WTC11 (cell line): ENCODE results near the gene SYT1.

Source experiments
- ATF2 ChIP-seq: sonication (generic); formaldehyde crosslinking; IDR thresholded peaks from 2 replicates; pipeline ENCODE4 v1.8.1; 2022; ENCODE audit warnings: low read depth, missing genetic modification reagents, borderline replicate concordance
- CTCF ChIP-seq: fragments of 200-600 bp; IDR thresholded peaks from 2 replicates; pipeline ENCODE4 v1.8.0; 2022; ENCODE audit warnings: antibody characterized with exemption
- E2F4 ChIP-seq: sonication (generic); formaldehyde crosslinking; IDR thresholded peaks from 2 replicates; pipeline ENCODE4 v1.8.1; 2022; ENCODE audit warnings: low read depth, mild to moderate bottlenecking, moderate library complexity, missing genetic modification reagents, borderline replicate concordance
- ESRRA ChIP-seq: sonication (generic); formaldehyde crosslinking; IDR thresholded peaks from 2 replicates; pipeline ENCODE4 v1.8.1; 2022; ENCODE audit warnings: mild to moderate bottlenecking, missing genetic modification reagents, borderline replicate concordance
- FOXP4 ChIP-seq: sonication (generic); formaldehyde crosslinking; IDR thresholded peaks from 2 replicates; pipeline ENCODE4 v1.8.0; 2022; ENCODE audit warnings: mild to moderate bottlenecking, missing genetic modification reagents
- MAX ChIP-seq: sonication (generic); formaldehyde crosslinking; IDR thresholded peaks from 2 replicates; pipeline ENCODE4 v1.8.0; 2022; ENCODE audit warnings: mild to moderate bottlenecking, missing genetic modification reagents
- MLX ChIP-seq: sonication (generic); formaldehyde crosslinking; IDR thresholded peaks from 2 replicates; pipeline ENCODE4 v1.8.1; 2023; ENCODE audit warnings: mild to moderate bottlenecking, missing genetic modification reagents, moderate library complexity
- TCF7 ChIP-seq: sonication (generic); formaldehyde crosslinking; IDR thresholded peaks from 2 replicates; pipeline ENCODE4 v1.8.0; 2022; ENCODE audit warnings: mild to moderate bottlenecking, low read depth, missing genetic modification reagents, moderate library complexity
- USF2 ChIP-seq: sonication (generic); formaldehyde crosslinking; IDR thresholded peaks from 2 replicates; pipeline ENCODE4 v1.8.1; 2023; ENCODE audit warnings: mild to moderate bottlenecking, missing genetic modification reagents, moderate library complexity
- ZNF232 ChIP-seq: sonication (generic); formaldehyde crosslinking; IDR thresholded peaks from 2 replicates; pipeline ENCODE4 v1.8.0; 2022; ENCODE audit warnings: mild to moderate bottlenecking, missing genetic modification reagents
- ZNF281 ChIP-seq: sonication (generic); formaldehyde crosslinking; IDR thresholded peaks from 2 replicates; pipeline ENCODE4 v1.8.0; 2023; ENCODE audit warnings: mild to moderate bottlenecking, missing genetic modification reagents
- ZNF396 ChIP-seq: fragments of 250-450 bp; sonication (Bioruptor Pico); IDR thresholded peaks from 2 replicates; pipeline ENCODE4 v1.8.0; 2021; ENCODE audit warnings: mild to moderate bottlenecking, moderate library complexity, borderline replicate concordance
- ZNF512 ChIP-seq: sonication (generic); formaldehyde crosslinking; IDR thresholded peaks from 2 replicates; pipeline ENCODE4 v1.8.1; 2022; ENCODE audit warnings: missing genetic modification reagents, borderline replicate concordance

GRCh38 chr12:78878459-78878858 lies 13.9 kb downstream of the SYT1 start:
- TF ChIP-seq CTCF (no peak), ESRRA (CRISPR knock-in tag) (no peak), ATF2 (no peak), ZNF232 (CRISPR knock-in tag) (no peak), MLX (CRISPR knock-in tag) (no peak), TCF7 (no peak), E2F4 (CRISPR knock-in tag) (no peak), ZNF281 (CRISPR knock-in tag) (no peak), ZNF396 (CRISPR knock-in tag) (no peak), USF2 (no peak), MAX (no peak), FOXP4 (CRISPR knock-in tag) (no peak), ZNF512 (CRISPR knock-in tag) (no peak)
